ENCODE measurements around the gene CDH13.

The CDH13 gene

GRCh38 chr16:82653550-82654511 is 27.1 kb downstream of the CDH13 start:
- no peak for DNase-seq

- DNase-seq, result no peak
Observed at GRCh38 chr16:82655072-82655714, 28.4 kb downstream of the CDH13 start.

- no peak for DNase-seq
Observed at GRCh38 chr16:82655720-82656490, 29.1 kb downstream of the CDH13 start.

- DNase-seq, result no peak
Observed at GRCh38 chr16:82657239-82657638, 30.5 kb downstream of the CDH13 start.

GRCh38 chr16:82657786-82658185 is 31.0 kb downstream of the CDH13 start:
- DNase-seq, result no peak

GRCh38 chr16:82658796-82659195 is 32.0 kb downstream of the CDH13 start:
- DNase-seq, result no peak

GRCh38 chr16:82660075-82660645 is 33.4 kb downstream of the CDH13 start:
- no peak for DNase-seq

GRCh38 chr16:82660966-82661365 is 34.2 kb downstream of the CDH13 start:
- no peak for DNase-seq

- DNase-seq, result no peak
Observed at GRCh38 chr16:82664181-82664580, 37.4 kb downstream of the CDH13 start.

GRCh38 chr16:82665025-82665424 is 38.3 kb downstream of the CDH13 start:
- DNase-seq, result no peak

GRCh38 chr16:82667437-82667836 is 40.7 kb downstream of the CDH13 start:
- DNase-seq, result no peak

GRCh38 chr16:82668094-82668493 is 41.3 kb downstream of the CDH13 start:
- DNase-seq, result no peak

- no peak for DNase-seq
Observed at GRCh38 chr16:82671741-82672140, 45.0 kb downstream of the CDH13 start.

GRCh38 chr16:82672676-82673075 is 45.9 kb downstream of the CDH13 start:
- no peak for DNase-seq

GRCh38 chr16:82675300-82675699 is 48.5 kb downstream of the CDH13 start:
- DNase-seq, result no peak

GRCh38 chr16:82681592-82681991 is 54.8 kb downstream of the CDH13 start:
- DNase-seq, result peak; percentile 27

- DNase-seq, result no peak
Observed at GRCh38 chr16:82682767-82683166, 56.0 kb downstream of the CDH13 start.

GRCh38 chr16:82684256-82684655 is 57.5 kb downstream of the CDH13 start:
- DNase-seq, result no peak

- no peak for DNase-seq
Observed at GRCh38 chr16:82685526-82685925, 58.8 kb downstream of the CDH13 start.

GRCh38 chr16:82694239-82694874 is 67.6 kb downstream of the CDH13 start:
- no peak for DNase-seq

- no peak for DNase-seq
Observed at GRCh38 chr16:82695806-82696205, 69.0 kb downstream of the CDH13 start.

GRCh38 chr16:82699260-82699659 is 72.5 kb downstream of the CDH13 start:
- no peak for DNase-seq

Measured in NCI-H345 (cell line).